HEK293 (cell line): ENCODE data around the gene SEMA6A.

Experiments
- CTCF ChIA-PET: fragments of 350-600 bp; formaldehyde crosslinking; extraction: SDS; loops from one replicate; lab custom pipeline; 2021; ENCODE audit warnings: antibody characterized with exemption; lab: Yijun Ruan, JAX
- POLR2A ChIA-PET: fragments of 300-600 bp; formaldehyde crosslinking; extraction: SDS; loops from one replicate; lab custom pipeline; 2020; ENCODE audit warnings: antibody characterized with exemption, inconsistent platforms; lab: Yijun Ruan, JAX
- H3K27ac ChIP-seq: fragments of 200-500 bp; sonication (Bioruptor generic); 2 replicates; pipeline ENCODE4 v1.5.1; 2014; ENCODE audit warnings: low read depth, low read length, control low read depth, inconsistent platforms; ENCODE audit errors: extremely low read depth
- H3K36me3 ChIP-seq, 2 experiments: fragments of 200-500 bp in 1 of 2; sonication (Bioruptor generic) in 1 of 2; 1 replicate in 1 of 2; 2 replicates in 1 of 2; pipeline ENCODE4 v1.5.1; 2014 to 2017; ENCODE audit warnings: inconsistent platforms in 2 of 2, low read length in 2 of 2; ENCODE audit not compliant: control insufficient read depth in 2 of 2, insufficient read depth in 1 of 2
- H3K4me1 ChIP-seq: fragments of 200-500 bp; sonication (Bioruptor generic); 2 replicates; pipeline ENCODE4 v1.5.1; 2014; ENCODE audit warnings: mild to moderate bottlenecking, low read length, inconsistent platforms; ENCODE audit not compliant: control insufficient read depth, insufficient read depth
- H3K4me3 ChIP-seq: 2 replicates; pipeline ENCODE4 v1.5.1; 2011; ENCODE audit warnings: low read depth, mild to moderate bottlenecking, control low read depth, low read length, moderate library complexity
- H3K9me3 ChIP-seq: fragments of 200-500 bp; sonication (Bioruptor generic); 2 replicates; pipeline ENCODE4 v1.5.1; 2014; ENCODE audit warnings: low read depth, low read length, inconsistent platforms; ENCODE audit not compliant: control insufficient read depth, insufficient read depth
- BCL6B ChIP-seq: fragments of 450-650 bp; formaldehyde crosslinking; IDR thresholded peaks from 2 replicates; pipeline ENCODE4 v1.5.1; 2017; ENCODE audit warnings: missing biosample characterization, missing genetic modification characterization
- FEZF1 ChIP-seq: fragments of 450-650 bp; formaldehyde crosslinking; IDR thresholded peaks from 2 replicates; pipeline ENCODE4 v1.5.1; 2016; ENCODE audit warnings: missing biosample characterization, missing genetic modification characterization
- GFI1B ChIP-seq: fragments of 450-650 bp; formaldehyde crosslinking; IDR thresholded peaks from 2 replicates; pipeline ENCODE4 v1.5.1; 2016; ENCODE audit warnings: missing biosample characterization, missing genetic modification characterization
- GLIS1 ChIP-seq: fragments of 450-650 bp; formaldehyde crosslinking; IDR thresholded peaks from 2 replicates; pipeline ENCODE4 v1.5.1; 2016; ENCODE audit warnings: missing biosample characterization, missing genetic modification characterization
- KLF10 ChIP-seq: fragments of 450-650 bp; IDR thresholded peaks from 2 replicates; pipeline ENCODE4 v1.5.1; 2018; ENCODE audit warnings: missing biosample characterization, mild to moderate bottlenecking, missing genetic modification characterization
- MZF1 ChIP-seq: fragments of 450-650 bp; formaldehyde crosslinking; IDR thresholded peaks from 2 replicates; pipeline ENCODE4 v1.5.1; 2017; ENCODE audit warnings: missing biosample characterization, missing genetic modification characterization, borderline replicate concordance
- PBX3 ChIP-seq: sonication (generic); formaldehyde crosslinking; IDR thresholded peaks from 2 replicates; pipeline ENCODE4 v1.8.1; 2022; ENCODE audit warnings: mild to moderate bottlenecking, moderate library complexity, missing genetic modification reagents
- REST ChIP-seq: fragments of 450-650 bp; formaldehyde crosslinking; IDR thresholded peaks from 2 replicates; pipeline ENCODE4 v1.5.1; 2016; ENCODE audit warnings: missing biosample characterization, missing genetic modification characterization
- YY1 ChIP-seq: fragments of 450-650 bp; formaldehyde crosslinking; IDR thresholded peaks from 2 replicates; pipeline ENCODE4 v1.5.1; 2018; ENCODE audit warnings: missing biosample characterization, missing genetic modification characterization
- ZFP41 ChIP-seq: fragments of 450-650 bp; formaldehyde crosslinking; IDR thresholded peaks from 2 replicates; pipeline ENCODE4 v1.5.1; 2016; ENCODE audit warnings: missing biosample characterization, missing genetic modification characterization, borderline replicate concordance
- ZNF133 ChIP-seq: fragments of 450-650 bp; formaldehyde crosslinking; IDR thresholded peaks from 2 replicates; pipeline ENCODE4 v1.5.1; 2016; ENCODE audit warnings: missing biosample characterization, missing genetic modification characterization
- ZNF146 ChIP-seq: fragments of 450-650 bp; formaldehyde crosslinking; IDR thresholded peaks from 2 replicates; pipeline ENCODE4 v1.5.1; 2016; ENCODE audit warnings: missing biosample characterization, missing genetic modification characterization
- ZNF202 ChIP-seq: fragments of 450-650 bp; formaldehyde crosslinking; IDR thresholded peaks from 2 replicates; pipeline ENCODE4 v1.5.1; 2016; ENCODE audit warnings: missing biosample characterization, missing genetic modification characterization, borderline replicate concordance
- ZNF211 ChIP-seq: fragments of 450-650 bp; formaldehyde crosslinking; IDR thresholded peaks from 2 replicates; pipeline ENCODE4 v1.5.1; 2016; ENCODE audit warnings: low read depth, missing biosample characterization, missing genetic modification characterization
- ZNF23 ChIP-seq: fragments of 450-650 bp; formaldehyde crosslinking; IDR thresholded peaks from 2 replicates; pipeline ENCODE4 v1.5.1; 2016; ENCODE audit warnings: missing biosample characterization, missing genetic modification characterization, borderline replicate concordance
- ZNF239 ChIP-seq: fragments of 450-650 bp; formaldehyde crosslinking; IDR thresholded peaks from 2 replicates; pipeline ENCODE4 v1.5.1; 2016; ENCODE audit warnings: missing biosample characterization, missing genetic modification characterization
- ZNF266 ChIP-seq: fragments of 450-650 bp; formaldehyde crosslinking; IDR thresholded peaks from 2 replicates; pipeline ENCODE4 v1.5.1; 2016; ENCODE audit warnings: missing biosample characterization, missing genetic modification characterization, low read depth
- ZNF341 ChIP-seq: fragments of 450-650 bp; formaldehyde crosslinking; IDR thresholded peaks from 2 replicates; pipeline ENCODE4; 2016; ENCODE audit warnings: low read depth, missing biosample characterization, missing genetic modification characterization
- ZNF350 ChIP-seq: fragments of 450-650 bp; formaldehyde crosslinking; IDR thresholded peaks from 2 replicates; pipeline ENCODE4 v1.5.0; 2017; ENCODE audit warnings: missing biosample characterization, mild to moderate bottlenecking, missing genetic modification characterization
- ZNF473 ChIP-seq: fragments of 450-650 bp; formaldehyde crosslinking; IDR thresholded peaks from 2 replicates; pipeline ENCODE4 v1.5.1; 2017; ENCODE audit warnings: missing biosample characterization, missing genetic modification characterization
- ZNF48 ChIP-seq: fragments of 450-650 bp; formaldehyde crosslinking; IDR thresholded peaks from 2 replicates; pipeline ENCODE4 v1.5.1; 2016; ENCODE audit warnings: missing biosample characterization, missing genetic modification characterization
- ZNF548 ChIP-seq: fragments of 450-650 bp; formaldehyde crosslinking; IDR thresholded peaks from 2 replicates; pipeline ENCODE4 v1.5.1; 2016; ENCODE audit warnings: missing biosample characterization, missing genetic modification characterization
- ZNF555 ChIP-seq: fragments of 450-650 bp; formaldehyde crosslinking; conservative IDR thresholded peaks from 2 replicates; pipeline ENCODE4 v1.5.1; 2017; ENCODE audit warnings: missing biosample characterization, mild to moderate bottlenecking, missing genetic modification characterization, inconsistent platforms
- ZNF585B ChIP-seq: fragments of 450-650 bp; formaldehyde crosslinking; IDR thresholded peaks from 2 replicates; pipeline ENCODE4 v1.5.1; 2016; ENCODE audit warnings: missing biosample characterization, missing genetic modification characterization
- ZNF600 ChIP-seq: fragments of 450-650 bp; formaldehyde crosslinking; IDR thresholded peaks from 2 replicates; pipeline ENCODE4 v1.5.1; 2016; ENCODE audit warnings: missing biosample characterization, missing genetic modification characterization
- ZNF629 ChIP-seq: fragments of 450-650 bp; formaldehyde crosslinking; IDR thresholded peaks from 2 replicates; pipeline ENCODE4 v1.5.1; 2017; ENCODE audit warnings: missing biosample characterization, missing genetic modification characterization
- ZNF654 ChIP-seq: fragments of 450-650 bp; formaldehyde crosslinking; IDR thresholded peaks from 2 replicates; pipeline ENCODE4 v1.5.1; 2016; ENCODE audit warnings: low read depth, missing biosample characterization, missing genetic modification characterization
- ZNF660 ChIP-seq: fragments of 450-650 bp; IDR thresholded peaks from 2 replicates; pipeline ENCODE4 v1.5.1; 2018; ENCODE audit warnings: missing biosample characterization, mild to moderate bottlenecking, missing genetic modification characterization
- ZNF670 ChIP-seq: fragments of 450-650 bp; formaldehyde crosslinking; IDR thresholded peaks from 2 replicates; pipeline ENCODE4 v1.5.1; 2016; ENCODE audit warnings: missing biosample characterization, missing genetic modification characterization, low read depth
- ZNF76 ChIP-seq: fragments of 450-650 bp; formaldehyde crosslinking; IDR thresholded peaks from 2 replicates; pipeline ENCODE4; 2016; ENCODE audit warnings: low read depth, missing biosample characterization, missing genetic modification characterization, borderline replicate concordance
- ZNF768 ChIP-seq: fragments of 450-650 bp; formaldehyde crosslinking; IDR thresholded peaks from 2 replicates; pipeline ENCODE4 v1.5.1; 2018; ENCODE audit warnings: missing biosample characterization, mild to moderate bottlenecking, missing genetic modification characterization
- ZNF792 ChIP-seq: fragments of 450-650 bp; formaldehyde crosslinking; IDR thresholded peaks from 2 replicates; pipeline ENCODE4 v1.5.1; 2016; ENCODE audit warnings: missing biosample characterization, missing genetic modification characterization

SEMA6A gene

GRCh38 chr5:116575326-116576052, 866 bp upstream of the SEMA6A start (continued):
- TF ChIP-seq ZNF548 (tag by site-specific recombination) (no peak), ZNF600 (tag by site-specific recombination) (peak; percentile 38), YY1 (tag by site-specific recombination) (0 out of 2 replicates have a peak, but pooled peaks have one; percentile 9)

- Histone ChIP-seq H3K9me3 (no peaks in the 10 kb centered on the region), H3K27ac (peak overlapping the region; percentile 72; the same call in 1 of the 2 replicates), H3K4me1 (peaks cover 14% of the 10 kb centered on the region), H3K36me3 (no peaks in the 10 kb centered on the region), H3K4me3 (peak overlapping the region; percentile 68)
- POLR2A ChIA-PET: no interaction called here
- CTCF ChIA-PET: interaction anchor here (1.3 kb wide), 1 partner anchor 17 kb away, joined by 4 read pairs; no protein-coding TSS in a partner anchor
- no peak for TF ChIP-seq ZNF211 (tag by site-specific recombination)
- no peak for TF ChIP-seq GFI1B (tag by site-specific recombination)
- TF ChIP-seq ZNF555 (tag by site-specific recombination): no peak
- TF ChIP-seq ZNF48 (tag by site-specific recombination): no peak
- TF ChIP-seq BCL6B (tag by site-specific recombination): no peak
- no peak for TF ChIP-seq MZF1 (tag by site-specific recombination)
- no peak for TF ChIP-seq ZNF239 (tag by site-specific recombination)
- TF ChIP-seq ZNF670 (tag by site-specific recombination): no peak
- TF ChIP-seq ZNF146: no peak
- no peak for TF ChIP-seq ZNF654 (tag by site-specific recombination)
- no peak for TF ChIP-seq ZNF266 (tag by site-specific recombination)
- peak; percentile 71 for TF ChIP-seq GLIS1 (tag by site-specific recombination)
- TF ChIP-seq ZNF76 (tag by site-specific recombination): peak; percentile 57; the same call in 1 of the 2 replicates
- no peak for TF ChIP-seq ZNF792 (tag by site-specific recombination)
- no peak for TF ChIP-seq ZNF768 (tag by site-specific recombination)
- TF ChIP-seq ZNF585B (tag by site-specific recombination): no peak
- no peak for TF ChIP-seq ZFP41 (tag by site-specific recombination)
- TF ChIP-seq ZNF133 (tag by site-specific recombination): no peak
- no peak for TF ChIP-seq ZNF629 (tag by site-specific recombination)
- TF ChIP-seq ZNF473 (tag by site-specific recombination): no peak
- TF ChIP-seq ZNF660 (tag by site-specific recombination): no peak
- no peak for TF ChIP-seq FEZF1 (tag by site-specific recombination)
- peak; percentile 98 for TF ChIP-seq ZNF341 (tag by site-specific recombination)
- TF ChIP-seq KLF10 (tag by site-specific recombination): no peak
- 0 out of 2 replicates have a peak, but pooled peaks have one; percentile 8 for TF ChIP-seq REST
- no peak for TF ChIP-seq ZNF23 (tag by site-specific recombination)
- TF ChIP-seq ZNF202 (tag by site-specific recombination): no peak
- no peak for TF ChIP-seq PBX3 (CRISPR knock-in tag)
- no peak for TF ChIP-seq ZNF350 (tag by site-specific recombination)
These were observed 789 bp downstream of the SEMA6A start for GRCh38 chr5:116573702-116574366.
